Choroid plexus epithelial cell (primary cell): ENCODE measurements around the gene AVEN.

Source experiments
- DNase-seq: peaks from one replicate; pipeline ENCODE4 v3.0.0-alpha.2; 2010; ENCODE audit warnings: low read depth
- H3K4me3 ChIP-seq: 2 replicates; pipeline ENCODE4 v1.5.1; 2011; ENCODE audit warnings: low read depth, mild to moderate bottlenecking, control low read depth, low read length, moderate library complexity
- TF ChIP-seq, protein P1 (sequence below): conservative IDR thresholded peaks from 2 replicates; pipeline ENCODE4 v1.5.1; 2011; ENCODE audit warnings: low read depth, mild to moderate bottlenecking, control low read depth, inconsistent platforms, low read length, moderate library complexity

The AVEN gene

DNA sequence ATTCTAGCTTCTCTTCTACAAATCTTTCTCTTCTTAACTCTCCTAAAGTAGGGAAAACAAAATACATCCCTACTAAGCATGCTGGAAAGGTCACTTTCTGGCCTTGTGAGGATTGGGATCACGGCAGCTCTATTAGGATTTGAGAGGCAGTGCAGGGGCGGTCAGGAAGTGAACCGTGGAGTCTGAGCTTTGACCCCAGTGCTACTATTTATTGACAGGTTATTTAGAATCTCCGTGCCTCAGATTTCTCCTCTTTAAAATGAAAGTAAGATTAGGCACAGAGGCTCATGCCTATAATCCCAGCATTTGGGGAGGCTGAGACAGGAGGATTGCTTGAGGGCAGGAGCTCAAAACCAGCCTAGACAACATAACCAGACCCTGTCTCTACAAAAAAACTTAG, 112.7 kb downstream of the AVEN start:
- TF ChIP-seq, protein P1, sequence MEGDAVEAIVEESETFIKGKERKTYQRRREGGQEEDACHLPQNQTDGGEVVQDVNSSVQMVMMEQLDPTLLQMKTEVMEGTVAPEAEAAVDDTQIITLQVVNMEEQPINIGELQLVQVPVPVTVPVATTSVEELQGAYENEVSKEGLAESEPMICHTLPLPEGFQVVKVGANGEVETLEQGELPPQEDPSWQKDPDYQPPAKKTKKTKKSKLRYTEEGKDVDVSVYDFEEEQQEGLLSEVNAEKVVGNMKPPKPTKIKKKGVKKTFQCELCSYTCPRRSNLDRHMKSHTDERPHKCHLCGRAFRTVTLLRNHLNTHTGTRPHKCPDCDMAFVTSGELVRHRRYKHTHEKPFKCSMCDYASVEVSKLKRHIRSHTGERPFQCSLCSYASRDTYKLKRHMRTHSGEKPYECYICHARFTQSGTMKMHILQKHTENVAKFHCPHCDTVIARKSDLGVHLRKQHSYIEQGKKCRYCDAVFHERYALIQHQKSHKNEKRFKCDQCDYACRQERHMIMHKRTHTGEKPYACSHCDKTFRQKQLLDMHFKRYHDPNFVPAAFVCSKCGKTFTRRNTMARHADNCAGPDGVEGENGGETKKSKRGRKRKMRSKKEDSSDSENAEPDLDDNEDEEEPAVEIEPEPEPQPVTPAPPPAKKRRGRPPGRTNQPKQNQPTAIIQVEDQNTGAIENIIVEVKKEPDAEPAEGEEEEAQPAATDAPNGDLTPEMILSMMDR: no peak

DNA sequence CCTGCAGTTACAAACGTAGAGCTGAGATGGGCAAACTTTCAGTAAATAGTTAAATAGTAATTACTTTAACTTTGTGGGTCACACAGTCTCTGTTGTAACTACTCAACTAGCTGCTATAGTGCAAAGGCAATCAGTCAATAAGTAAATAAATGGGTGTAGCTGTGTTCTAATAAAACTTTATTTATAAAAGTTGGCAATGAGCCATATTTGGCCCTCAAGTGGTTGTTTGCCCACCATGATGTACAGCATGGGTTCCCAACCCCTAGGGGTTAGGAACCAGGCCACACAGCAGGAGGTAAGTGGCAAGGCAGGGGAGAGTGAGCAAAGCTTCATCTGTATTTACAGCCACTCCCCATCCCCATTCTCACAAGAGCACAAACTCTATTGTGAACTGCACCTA, 115.6 kb downstream of the AVEN start:
- no peak for DNase-seq
- TF ChIP-seq, protein P1: no peak
- no peak overlapping the region for H3K4me3 ChIP-seq

More for the DNA sequence above, 112.7 kb downstream of the AVEN start:
- no peak overlapping the region for H3K4me3 ChIP-seq
- DNase-seq: no peak

DNA sequence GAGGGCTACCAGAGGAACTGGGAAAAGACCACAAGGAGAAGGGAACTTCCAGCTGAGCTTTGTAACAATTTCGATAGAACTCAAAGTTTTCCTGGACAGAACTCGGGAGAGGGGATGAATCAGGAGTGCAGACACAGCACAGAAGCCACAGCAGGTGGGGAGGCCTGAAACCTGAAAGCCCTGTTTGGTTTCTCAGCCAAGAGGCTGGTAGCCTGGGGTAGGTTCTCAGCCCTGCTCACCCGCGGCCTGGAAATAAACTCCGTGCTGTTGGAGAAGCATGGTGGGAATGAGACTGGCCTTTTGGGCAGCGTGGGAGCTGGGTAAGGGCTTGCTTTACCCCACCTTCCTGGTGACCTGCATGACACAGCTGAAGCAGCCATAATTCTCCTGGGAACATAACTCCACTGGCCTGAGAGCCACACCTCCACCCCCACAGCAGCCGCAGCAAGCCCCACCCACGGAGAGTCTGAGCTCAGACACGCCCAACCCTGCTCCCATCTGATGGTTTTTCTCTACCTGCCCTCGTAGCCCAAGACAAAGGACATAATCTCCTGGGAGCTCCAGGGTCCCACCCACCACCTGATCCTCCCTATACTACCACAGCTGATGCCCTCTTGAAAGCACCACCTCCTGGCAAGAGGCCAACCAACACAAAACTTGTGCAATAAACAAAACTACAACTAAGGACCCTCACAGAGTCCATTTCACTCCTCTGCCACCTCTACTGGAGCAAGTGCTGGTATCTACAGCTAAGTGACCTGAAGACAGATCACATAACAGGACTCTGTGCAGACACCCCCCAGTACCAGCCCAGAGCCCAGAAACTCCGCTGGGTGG, 123.2 kb downstream of the AVEN start:
- TF ChIP-seq, protein P1: no peak
- DNase-seq: no peak
- H3K4me3 ChIP-seq: no peak overlapping the region

DNA sequence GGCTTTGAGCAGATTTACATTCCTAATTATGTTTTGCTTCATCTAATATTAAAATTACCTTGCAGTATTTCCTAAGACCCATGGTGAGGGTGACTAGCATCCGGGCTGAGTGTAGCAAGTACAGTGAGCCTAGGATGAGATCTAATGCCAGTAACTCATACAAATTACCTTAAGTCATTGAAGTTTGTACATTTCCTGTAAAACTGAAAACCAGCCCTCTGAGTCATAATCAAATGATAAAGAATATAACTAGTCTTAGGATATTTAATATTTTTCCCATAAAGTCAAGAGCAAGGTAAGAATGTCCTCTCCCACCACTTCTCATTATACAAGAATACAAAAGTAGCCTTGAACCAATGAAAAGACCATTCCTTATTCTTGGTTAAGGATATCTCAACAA, 125.5 kb downstream of the AVEN start:
- no peak overlapping the region for H3K4me3 ChIP-seq
- TF ChIP-seq, protein P1: no peak
- DNase-seq: peak; percentile 28

DNA sequence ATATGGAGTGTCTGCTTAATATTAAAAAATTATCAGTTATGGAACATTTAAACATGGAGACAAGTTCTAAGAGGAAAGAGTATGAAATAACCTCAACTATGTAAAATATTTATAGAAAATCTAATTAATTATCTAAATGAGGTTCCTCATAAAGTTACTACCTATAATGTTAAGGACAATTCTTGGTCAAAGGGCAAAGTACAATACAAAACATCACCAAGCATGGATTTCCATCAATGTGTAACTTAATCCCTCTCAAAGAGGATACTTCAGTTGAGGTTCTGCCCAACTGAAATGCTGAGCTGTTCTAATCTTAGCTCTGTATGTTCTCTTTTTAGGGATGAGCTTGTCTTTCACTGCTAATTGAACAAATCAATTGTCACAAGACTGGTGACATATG, 126.7 kb downstream of the AVEN start:
- no peak overlapping the region for H3K4me3 ChIP-seq
- no peak for DNase-seq
- TF ChIP-seq, protein P1: no peak

DNA sequence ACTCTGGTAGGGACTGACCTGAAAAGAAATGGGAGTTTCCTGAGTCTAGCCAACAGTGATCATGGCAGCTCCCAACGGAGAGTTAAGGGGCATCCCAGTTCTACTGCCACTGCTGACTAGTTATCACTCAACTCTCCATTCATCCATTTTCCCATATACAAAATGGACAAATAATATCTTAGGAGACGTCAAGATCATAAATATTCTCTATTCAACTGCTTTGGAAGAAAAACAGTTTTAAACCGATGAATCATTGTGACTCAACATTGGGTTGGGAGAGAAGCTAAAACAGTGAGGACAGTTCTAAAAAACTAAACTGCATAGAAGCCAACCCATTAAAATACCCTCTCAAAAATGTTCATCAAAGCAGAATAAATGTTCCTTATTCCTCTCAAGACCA, 128.3 kb downstream of the AVEN start:
- TF ChIP-seq, protein P1: no peak
- no peak for DNase-seq
- no peak overlapping the region for H3K4me3 ChIP-seq

DNA sequence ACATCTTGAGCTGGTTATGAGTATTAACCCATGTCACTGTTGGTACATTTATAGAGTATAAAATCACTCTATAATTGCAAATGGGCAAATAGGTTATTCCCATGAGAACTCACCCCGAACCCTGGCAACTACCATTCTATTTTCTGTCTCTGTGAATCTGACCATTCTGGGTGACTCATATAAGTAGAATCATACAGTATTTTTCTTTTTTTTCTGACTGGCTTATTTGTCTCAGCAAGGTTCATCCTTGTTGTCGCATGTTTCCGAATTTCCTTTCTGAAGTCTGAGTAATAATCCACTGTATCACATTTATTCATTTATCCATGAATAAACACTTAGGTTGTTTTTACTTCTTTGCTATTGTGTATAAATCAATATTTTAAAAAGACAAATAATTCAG, 130.6 kb downstream of the AVEN start:
- TF ChIP-seq, protein P1: no peak
- peak; percentile 28 for DNase-seq

More for the DNA sequence above, 130.6 kb downstream of the AVEN start:
- no peak overlapping the region for H3K4me3 ChIP-seq
